CD4-positive, alpha-beta T cell treated with Interleukin-6 at 100 ng/mL for 8 hours (primary cell): ENCODE results near the gene PALM.
"Not testable (repeated sequence)": the region's sequence is repeated elsewhere in the genome, so short reads cannot be mapped to it uniquely, and the experiment has no call there.

Experiments
- DNase-seq: peaks from one replicate; pipeline ENCODE4 v3.0.0-alpha.2; 2020; ENCODE audit warnings: mixed read lengths, low spot score

Gene PALM, protein sequence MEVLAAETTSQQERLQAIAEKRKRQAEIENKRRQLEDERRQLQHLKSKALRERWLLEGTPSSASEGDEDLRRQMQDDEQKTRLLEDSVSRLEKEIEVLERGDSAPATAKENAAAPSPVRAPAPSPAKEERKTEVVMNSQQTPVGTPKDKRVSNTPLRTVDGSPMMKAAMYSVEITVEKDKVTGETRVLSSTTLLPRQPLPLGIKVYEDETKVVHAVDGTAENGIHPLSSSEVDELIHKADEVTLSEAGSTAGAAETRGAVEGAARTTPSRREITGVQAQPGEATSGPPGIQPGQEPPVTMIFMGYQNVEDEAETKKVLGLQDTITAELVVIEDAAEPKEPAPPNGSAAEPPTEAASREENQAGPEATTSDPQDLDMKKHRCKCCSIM

GRCh38 chr19:708154-709143 lies at the start of gene PALM:
Gene PALM, plus strand, starts transcription at chr19:708935. Its CDS starts 212 bp downstream, at chr19:709147.
- no peak for DNase-seq

DNA sequence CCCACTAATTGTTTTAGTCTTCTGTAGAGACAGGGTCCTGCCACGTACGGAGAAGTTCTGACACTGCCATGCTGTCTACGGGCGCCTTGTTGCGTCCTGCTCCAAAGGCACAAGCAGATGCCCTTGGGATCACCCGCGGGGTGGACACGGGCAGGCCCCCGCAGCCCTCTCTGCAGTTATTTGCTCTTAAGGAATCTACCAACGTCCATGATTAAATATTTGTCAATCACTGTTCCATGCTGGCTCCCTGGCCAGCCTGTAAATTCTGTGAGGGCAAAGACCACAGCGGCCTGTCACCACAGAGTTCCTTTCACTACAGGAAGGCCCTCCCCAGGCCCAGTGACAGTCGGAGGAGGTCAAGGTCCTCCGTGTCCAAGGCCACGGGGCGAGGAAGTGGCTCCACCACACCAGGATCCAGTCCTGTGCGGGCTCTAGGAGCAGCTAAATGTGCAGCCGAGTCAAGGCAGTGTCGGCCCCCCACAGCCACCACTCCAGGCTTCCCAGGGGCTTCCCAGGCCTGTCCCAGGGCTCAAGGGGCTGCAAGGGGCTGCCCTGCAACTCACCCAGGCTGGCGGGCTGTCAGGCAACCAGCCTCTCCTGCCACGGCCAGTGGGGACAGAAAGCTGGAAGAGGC lies 47.8 kb upstream of the PALM start:
- DNase-seq: no peak

DNA sequence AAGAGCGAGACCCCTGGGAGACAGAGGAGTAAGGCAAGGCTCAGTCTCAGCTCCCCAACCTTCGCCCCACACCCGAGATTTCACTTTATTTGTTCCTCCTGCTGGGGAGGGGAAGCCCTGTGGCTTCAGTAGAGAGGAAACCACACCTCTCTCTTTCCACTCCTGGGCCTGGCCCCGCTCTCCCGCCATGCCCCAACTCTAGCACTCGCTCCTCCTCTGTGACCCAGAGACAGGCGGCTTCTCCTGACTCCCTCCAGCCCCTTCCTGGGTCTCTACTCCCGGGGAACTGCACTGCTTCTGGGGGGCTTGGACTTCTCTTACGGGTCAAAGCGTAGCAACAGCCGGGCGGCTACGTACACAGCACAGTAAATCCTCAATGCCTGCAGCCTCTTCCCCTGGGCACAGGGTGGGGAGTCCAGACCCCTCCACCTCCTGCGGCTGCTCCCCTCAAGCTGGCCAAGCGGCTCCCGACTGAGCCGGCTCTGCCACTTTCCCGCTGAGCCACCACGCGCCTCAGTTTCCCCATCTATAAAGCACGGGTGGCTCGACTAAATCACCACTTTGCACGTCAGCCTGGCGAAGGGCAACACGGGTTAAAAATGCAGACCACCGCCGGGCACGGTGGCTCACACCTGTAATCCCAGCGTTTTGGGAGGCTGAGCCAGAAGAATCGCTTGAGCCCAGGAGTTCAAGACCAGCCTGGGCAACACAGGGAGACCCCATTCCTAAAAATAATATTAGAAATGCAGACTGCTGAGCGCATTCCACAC lies 47.1 kb upstream of the PALM start:
- peak; percentile 77 for DNase-seq

DNA sequence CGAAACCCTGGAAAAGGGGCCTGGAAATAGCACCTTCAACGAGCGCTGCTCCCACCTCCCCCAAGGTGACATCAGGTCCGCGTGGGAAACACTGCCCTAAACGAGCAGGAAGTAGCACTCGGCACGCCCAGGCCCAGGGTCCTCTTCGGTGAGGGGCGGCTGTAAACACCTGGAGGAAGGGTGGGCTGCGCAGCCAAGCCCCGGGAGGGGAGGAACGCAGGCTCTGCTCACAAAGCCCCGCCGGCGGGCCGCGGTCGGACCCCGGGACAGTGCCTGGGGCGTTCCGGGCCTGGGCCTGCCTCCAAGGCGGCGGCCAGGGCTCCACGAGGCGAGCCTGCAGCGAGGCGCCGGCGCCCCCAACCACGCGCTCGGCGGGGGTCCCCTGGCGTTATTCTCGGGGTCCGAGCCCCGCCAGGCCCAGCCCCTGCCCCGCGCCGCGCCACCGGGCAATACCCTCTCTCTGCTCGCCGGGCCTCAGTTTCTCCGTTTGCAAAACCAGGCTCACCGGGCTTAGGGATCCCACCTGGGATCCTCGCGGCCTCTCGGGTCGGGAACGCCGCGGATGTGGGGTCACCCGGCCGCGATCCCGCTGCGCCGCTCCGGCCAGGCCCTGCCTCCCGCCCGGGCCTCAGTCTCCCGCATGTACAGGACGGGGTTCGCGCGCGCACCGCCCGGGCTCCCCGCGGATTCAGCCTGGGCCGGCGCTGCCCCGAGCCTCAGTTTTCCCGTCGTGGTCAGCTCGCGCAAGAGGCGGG lies 46.4 kb upstream of the PALM start:
- peak; percentile 77 for DNase-seq

DNA sequence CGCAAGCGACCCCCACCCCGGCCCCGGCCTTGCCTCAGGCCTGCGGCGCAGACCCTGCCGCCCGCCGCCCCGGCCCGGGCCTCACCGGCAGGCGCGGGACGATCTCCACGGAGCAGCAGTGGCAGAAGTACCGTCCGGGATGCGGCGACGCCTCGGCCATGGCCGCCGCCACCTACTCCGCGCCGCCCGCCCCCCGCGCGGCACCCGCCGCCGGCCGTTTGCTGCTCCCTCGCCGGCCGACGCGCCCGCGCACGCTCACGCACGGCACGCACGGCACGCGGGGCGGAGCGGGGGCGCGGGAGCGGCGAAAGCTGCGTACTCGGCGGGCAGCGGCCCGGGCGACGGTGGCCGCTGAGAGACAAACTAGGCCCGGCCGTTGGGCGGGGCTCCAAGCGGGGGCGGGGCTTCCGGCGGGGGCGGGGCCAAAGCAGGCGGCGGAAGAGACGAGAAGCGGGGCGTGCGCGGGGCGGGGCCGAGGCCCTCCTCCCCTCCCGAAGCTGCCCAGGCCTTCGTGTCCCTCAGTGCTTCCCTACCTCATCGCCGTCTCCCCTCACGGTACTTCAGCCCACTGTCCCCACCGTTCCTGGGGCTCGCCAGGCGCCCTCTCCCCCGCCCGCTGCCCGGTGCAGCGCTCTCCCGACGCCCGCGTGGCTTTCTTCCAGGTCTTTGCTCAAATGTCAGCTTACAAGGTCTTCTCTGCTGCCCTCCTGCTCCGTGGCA lies 45.6 kb upstream of the PALM start, which contains the start of gene RNF126:
RNF126 (minus strand) TSS at position 253 of the 720 bp plus-strand sequence; CDS start at position 160, 93 bp downstream.
- DNase-seq: peak; percentile 95

- DNase-seq: no peak
Observed at GRCh38 chr19:663682-664117, 45.0 kb upstream of the PALM start.

DNA sequence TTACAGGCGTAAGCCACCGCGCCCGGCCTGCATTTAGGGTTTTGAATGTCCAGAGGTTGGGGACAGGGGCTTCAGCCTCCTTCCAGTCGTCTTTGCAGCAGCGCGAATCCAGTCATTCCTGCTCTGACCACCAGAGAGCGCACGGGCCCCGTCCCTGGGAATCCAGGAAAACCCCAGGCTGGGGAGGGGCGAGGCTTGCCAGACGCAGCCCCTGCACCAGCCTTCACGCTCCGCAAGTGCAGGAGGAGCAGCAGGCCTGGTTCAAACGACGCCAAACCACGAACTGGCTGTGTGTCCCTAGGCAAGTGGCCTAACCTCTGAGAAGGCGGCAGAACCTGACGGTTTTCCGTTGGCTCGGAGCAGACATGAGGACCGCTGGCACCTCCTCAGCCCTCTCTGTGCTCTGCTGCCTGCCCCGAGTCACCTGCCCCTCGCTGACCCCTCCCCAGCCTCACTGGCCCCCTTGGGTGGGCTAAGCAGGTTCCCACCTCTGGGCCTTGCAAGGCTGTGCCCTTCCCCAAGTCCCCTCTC lies 43.8 kb upstream of the PALM start:
- DNase-seq: peak; percentile 76

- DNase-seq: not testable (repeated sequence)
Observed at GRCh38 chr19:666985-667573, 41.7 kb upstream of the PALM start.

GRCh38 chr19:668675-669434 lies 39.9 kb upstream of the PALM start:
- DNase-seq: not testable (repeated sequence)

GRCh38 chr19:670609-671075 lies 38.1 kb upstream of the PALM start:
- DNase-seq: no peak

- no peak for DNase-seq
Observed at GRCh38 chr19:674282-675151, 34.2 kb upstream of the PALM start.

DNA sequence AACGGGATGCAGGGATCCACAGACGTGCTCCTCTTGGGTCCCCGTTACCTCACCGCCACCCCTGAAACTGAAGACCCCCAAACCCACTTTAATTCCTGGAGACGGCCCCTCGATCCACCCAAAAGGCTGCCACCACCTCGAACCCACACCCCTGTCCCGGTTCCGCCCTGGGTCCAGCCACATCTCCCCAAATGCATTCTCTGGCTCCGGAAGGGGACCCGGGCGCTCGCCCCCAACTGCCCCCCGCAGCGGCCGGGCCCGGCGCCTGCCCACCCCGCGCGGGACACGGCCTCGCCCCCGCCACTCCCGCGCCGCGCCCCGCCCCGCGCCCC lies 32.8 kb upstream of the PALM start:
- DNase-seq: no peak

GRCh38 chr19:676339-677105 lies 32.2 kb upstream of the PALM start, which contains the start of gene FSTL3:
Gene FSTL3, plus strand, starts transcription at chr19:676392. Its CDS starts 32 bp downstream, at chr19:676424.
- no peak for DNase-seq

GRCh38 chr19:677201-677600 lies 31.5 kb upstream of the PALM start:
- no peak for DNase-seq

- no peak for DNase-seq
Observed at GRCh38 chr19:677601-678436, 30.9 kb upstream of the PALM start.
